C4-2B (cell line): ENCODE measurements around the gene AP3M1.

Experiments
- CTCF ChIP-seq: fragments of 450-650 bp; conservative IDR thresholded peaks from 2 replicates; pipeline ENCODE4 v1.5.1; 2017; ENCODE audit warnings: mild to moderate bottlenecking
- ZFX ChIP-seq: fragments of 450-650 bp; IDR thresholded peaks from 2 replicates; pipeline ENCODE4 v1.6.1; 2017

- TF ChIP-seq CTCF (no peak), ZFX (no peak)
These were observed 29.7 kb downstream of the AP3M1 start for GRCh38 chr10:74120911-74121310.
